ENCODE data around the gene POLR3H.
"Not testable (repeated sequence)": the region's sequence is repeated elsewhere in the genome, so short reads cannot be mapped to it uniquely, and the experiment has no call there.

POLR3H gene

GRCh38 chr22:41563051-41563711, 18.9 kb upstream of the POLR3H start:
- no peak for DNase-seq

GRCh38 chr22:41562461-41562860, 18.2 kb upstream of the POLR3H start:
- DNase-seq: no peak

GRCh38 chr22:41561788-41562187, 17.5 kb upstream of the POLR3H start:
- no peak for DNase-seq

GRCh38 chr22:41561335-41561734, 17.1 kb upstream of the POLR3H start:
- DNase-seq: no peak

GRCh38 chr22:41560095-41560471, 15.8 kb upstream of the POLR3H start:
- no peak for DNase-seq

- not testable (repeated sequence) for DNase-seq
These were observed 14.0 kb upstream of the POLR3H start for GRCh38 chr22:41558241-41558630.

- DNase-seq: peak; percentile 16
These were observed 13.4 kb upstream of the POLR3H start for GRCh38 chr22:41557401-41558240.

GRCh38 chr22:41556561-41556960, 12.3 kb upstream of the POLR3H start:
- no peak for DNase-seq

- DNase-seq: no peak
These were observed 11.2 kb upstream of the POLR3H start for GRCh38 chr22:41555325-41555982.

GRCh38 chr22:41551877-41552582, 7.8 kb upstream of the POLR3H start:
- DNase-seq: no peak

GRCh38 chr22:41550952-41551491, 6.8 kb upstream of the POLR3H start:
- DNase-seq: no peak

- no peak for DNase-seq
These were observed 4.6 kb upstream of the POLR3H start for GRCh38 chr22:41548830-41549211.

- DNase-seq: no peak
These were observed 604 bp upstream of the POLR3H start for GRCh38 chr22:41544671-41545476.

GRCh38 chr22:41542224-41542623, 2.0 kb downstream of the POLR3H start:
- DNase-seq: no peak

GRCh38 chr22:41541484-41541883, 2.8 kb downstream of the POLR3H start:
- no peak for DNase-seq

GRCh38 chr22:41540365-41540764, 3.9 kb downstream of the POLR3H start:
- DNase-seq: no peak

- no peak for DNase-seq
These were observed 4.3 kb downstream of the POLR3H start for GRCh38 chr22:41540006-41540315.

- DNase-seq: no peak
These were observed 4.9 kb downstream of the POLR3H start for GRCh38 chr22:41539146-41540005.

GRCh38 chr22:41538583-41538982, 5.7 kb downstream of the POLR3H start:
- no peak for DNase-seq

GRCh38 chr22:41537203-41537602, 7.1 kb downstream of the POLR3H start:
- DNase-seq: no peak

- no peak for DNase-seq
These were observed 9.0 kb downstream of the POLR3H start for GRCh38 chr22:41535244-41535643.
